ENCODE measurements around the gene ZSWIM1.

ZSWIM1 gene

DNA sequence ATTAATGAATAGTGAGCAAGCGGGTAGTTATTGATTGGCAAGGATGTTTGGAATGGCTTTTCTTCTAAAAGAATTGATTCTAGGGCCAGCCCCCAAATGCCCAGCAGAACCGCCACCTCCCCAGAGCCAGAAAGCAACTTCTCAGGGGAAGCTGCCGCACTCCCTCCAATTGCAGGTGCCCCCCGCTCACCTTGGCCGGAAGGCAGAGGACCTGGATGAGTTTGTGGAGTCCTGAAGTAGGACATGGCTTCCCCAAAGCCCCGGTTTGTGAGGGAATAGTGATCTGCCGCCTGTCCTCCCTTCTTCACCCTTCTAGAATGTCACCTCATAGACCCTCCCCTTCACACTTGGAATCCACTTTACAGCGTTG lies 6.3 kb downstream of the ZSWIM1 start, which contains the start of gene SPATA25:
SPATA25 (minus strand) TSS at position 277 of the 370 bp plus-strand sequence; CDS start at position 245, 32 bp downstream.
- DNase-seq = no peak
- no CpG with 5 or more reads among the region's 8 CpGs for WGBS (ENCODE audit: extremely low coverage, insufficient coverage, low lambda C conversion rate)
- Histone ChIP-seq H2BK5ac (ENCODE audit: low read length) (no peak within 1 kb of the TSS), H3K27me3 (ENCODE audit: insufficient read depth, low read length, poor library complexity) (no peaks in the 10 kb centered on the region), H3K4me2 (ENCODE audit: low read length) (no peak within 1 kb of the TSS), H4K8ac (ENCODE audit: low read depth, low read length) (no peak within 1 kb of the TSS), H2BK120ac (ENCODE audit: low read depth, low read length) (no peak within 1 kb of the TSS), H2AK5ac (ENCODE audit: low read length) (no peak within 1 kb of the TSS), H3K23ac (ENCODE audit: low read length) (no peak within 1 kb of the TSS), H3K56ac (ENCODE audit: low read length) (no peak within 1 kb of the TSS), H3K79me1 (ENCODE audit: low read length) (peaks cover 2% of the 10 kb centered on the region), H3K4me3 (ENCODE audit: low read length) (no peak within 1 kb of the TSS), H3K4ac (ENCODE audit: low read depth, low read length) (no peak within 1 kb of the TSS), H3K36me3 (ENCODE audit: control insufficient read depth, insufficient read depth, low read length) (peaks cover 7% of the 10 kb centered on the region), H4K5ac (ENCODE audit: low read length) (no peak within 1 kb of the TSS), H3K18ac (ENCODE audit: low read length) (no peak within 1 kb of the TSS), H3K9ac (ENCODE audit: low read length) (no peak within 1 kb of the TSS), H3K79me2 (ENCODE audit: control insufficient read depth, insufficient read depth, low read length) (peaks cover 2% of the 10 kb centered on the region), H3K27ac (ENCODE audit: low read depth, low read length) (no peak within 1 kb of the TSS), H3K4me1 (ENCODE audit: control insufficient read depth, low read depth, low read length) (no peaks in the 10 kb centered on the region), H2BK15ac (replicated peaks; ENCODE audit: low read depth) (no peak within 1 kb of the TSS)

DNA sequence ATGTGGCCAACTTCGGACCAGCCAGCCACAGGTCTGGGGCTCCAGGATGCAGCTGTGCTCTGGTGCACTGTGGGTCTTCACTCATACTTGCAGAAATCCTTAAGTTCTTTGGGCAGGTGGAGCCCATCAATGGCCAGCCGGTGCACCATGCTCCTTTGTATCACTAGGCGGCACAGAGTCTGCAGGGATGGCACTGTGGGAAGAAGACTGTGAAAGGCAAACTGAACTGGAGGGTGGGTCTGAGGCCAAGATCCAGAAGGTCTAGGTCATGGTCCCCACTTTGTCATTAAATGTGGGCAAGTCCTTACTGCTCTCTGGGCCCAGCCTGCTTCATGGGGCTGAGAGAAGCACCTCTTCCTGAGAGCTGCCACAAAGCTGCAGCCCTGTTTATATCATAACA lies 7.7 kb downstream of the ZSWIM1 start:
- no peak overlapping the region for H3K23ac ChIP-seq (ENCODE audit: low read length)
- no peak overlapping the region for H4K8ac ChIP-seq (ENCODE audit: low read depth, low read length)
- H3K56ac ChIP-seq (ENCODE audit: low read length) = no peak overlapping the region
- no peak for DNase-seq
- H4K5ac ChIP-seq (ENCODE audit: low read length) = no peak overlapping the region
- H3K18ac ChIP-seq (ENCODE audit: low read length) = no peak overlapping the region
- no peak overlapping the region for H3K9ac ChIP-seq (ENCODE audit: low read length)
- no peak overlapping the region for H3K4ac ChIP-seq (ENCODE audit: low read depth, low read length)
- H3K79me2 ChIP-seq (ENCODE audit: control insufficient read depth, insufficient read depth, low read length) = no peaks in the 10 kb centered on the region
- H3K4me1 ChIP-seq (ENCODE audit: control insufficient read depth, low read depth, low read length) = no peaks in the 10 kb centered on the region
- H2AK5ac ChIP-seq (ENCODE audit: low read length) = no peak overlapping the region
- H2BK120ac ChIP-seq (ENCODE audit: low read depth, low read length) = no peak overlapping the region
- H2BK15ac ChIP-seq (replicated peaks; ENCODE audit: low read depth) = no peak overlapping the region
- no peak overlapping the region for H3K4me3 ChIP-seq (ENCODE audit: low read length)
- no CpG with 5 or more reads among the region's 3 CpGs for WGBS (ENCODE audit: extremely low coverage, insufficient coverage, low lambda C conversion rate)
- no peak overlapping the region for H2BK5ac ChIP-seq (ENCODE audit: low read length)
- no peak overlapping the region for H3K27ac ChIP-seq (ENCODE audit: low read depth, low read length)
- H3K4me2 ChIP-seq (ENCODE audit: low read length) = no peak overlapping the region
- no peaks in the 10 kb centered on the region for H3K27me3 ChIP-seq (ENCODE audit: insufficient read depth, low read length, poor library complexity)
- no peaks in the 10 kb centered on the region for H3K36me3 ChIP-seq (ENCODE audit: control insufficient read depth, insufficient read depth, low read length)
- no peaks in the 10 kb centered on the region for H3K79me1 ChIP-seq (ENCODE audit: low read length)

DNA sequence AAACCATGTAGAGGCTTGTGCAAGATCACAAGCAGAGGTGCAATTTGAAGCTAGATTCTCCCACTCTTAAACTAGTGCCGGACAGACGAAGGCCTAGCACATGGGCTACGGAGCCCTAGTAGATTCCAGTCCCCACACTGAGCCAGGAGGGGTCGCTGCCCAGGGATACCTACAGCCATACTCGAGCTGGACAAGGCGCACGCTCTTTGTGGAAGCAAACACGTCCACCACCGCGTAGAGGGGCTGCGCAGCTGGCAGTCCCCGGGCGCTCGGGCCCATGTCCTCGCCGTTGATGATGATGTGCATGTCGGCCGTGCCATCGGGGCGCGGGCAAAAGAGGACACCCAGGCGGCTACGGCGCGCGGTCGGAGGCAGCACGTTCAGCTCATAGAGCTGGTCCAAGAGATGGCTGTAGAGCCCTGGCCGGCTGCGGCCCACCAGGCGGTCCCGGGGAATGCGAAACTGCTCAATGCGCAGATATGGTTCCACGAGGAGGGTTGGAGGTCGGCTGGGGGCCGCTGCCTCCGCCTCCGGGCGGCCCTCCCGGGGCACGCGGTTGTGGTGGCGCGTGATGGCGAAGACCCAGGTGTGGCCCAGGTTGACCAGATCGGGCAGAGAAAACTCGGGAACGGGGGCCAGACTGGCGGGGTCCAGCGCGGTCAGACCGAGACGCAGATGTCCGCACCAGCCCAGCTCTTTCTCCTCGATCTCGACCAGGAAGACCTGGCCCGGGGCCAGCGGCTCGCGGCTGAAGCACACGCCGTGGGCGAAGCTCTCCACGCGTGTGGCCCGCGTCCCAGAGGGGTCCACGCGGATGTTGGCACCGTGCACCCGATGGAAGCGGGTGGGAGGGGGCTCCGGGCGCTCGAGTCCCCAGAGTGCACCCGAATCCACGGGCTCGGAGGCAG lies 9.3 kb downstream of the ZSWIM1 start:
- Histone ChIP-seq H2AK5ac (ENCODE audit: low read length) (no peak overlapping the region), H3K4me1 (ENCODE audit: control insufficient read depth, low read depth, low read length) (no peaks in the 10 kb centered on the region), H2BK5ac (ENCODE audit: low read length) (no peak overlapping the region), H3K4me2 (ENCODE audit: low read length) (peak overlapping the region; percentile 90), H4K5ac (ENCODE audit: low read length) (no peak overlapping the region), H3K79me2 (ENCODE audit: control insufficient read depth, insufficient read depth, low read length) (no peaks in the 10 kb centered on the region), H3K4ac (ENCODE audit: low read depth, low read length) (peak overlapping the region; percentile 43), H3K36me3 (ENCODE audit: control insufficient read depth, insufficient read depth, low read length) (no peaks in the 10 kb centered on the region), H4K8ac (ENCODE audit: low read depth, low read length) (no peak overlapping the region), H3K79me1 (ENCODE audit: low read length) (no peaks in the 10 kb centered on the region), H2BK15ac (replicated peaks; ENCODE audit: low read depth) (no peak overlapping the region), H3K27ac (ENCODE audit: low read depth, low read length) (no peak overlapping the region), H3K9ac (ENCODE audit: low read length) (peak overlapping the region; percentile 88), H3K56ac (ENCODE audit: low read length) (peak overlapping the region; percentile 96), H3K18ac (ENCODE audit: low read length) (peak overlapping the region; percentile 5), H3K27me3 (ENCODE audit: insufficient read depth, low read length, poor library complexity) (no peaks in the 10 kb centered on the region), H3K4me3 (ENCODE audit: low read length) (peak overlapping the region; percentile 78), H2BK120ac (ENCODE audit: low read depth, low read length) (no peak overlapping the region), H3K23ac (ENCODE audit: low read length) (peak overlapping the region; percentile 89)
- no CpG with 5 or more reads among the region's 79 CpGs for WGBS (ENCODE audit: extremely low coverage, insufficient coverage, low lambda C conversion rate)
- peak; percentile 90 for DNase-seq

DNA sequence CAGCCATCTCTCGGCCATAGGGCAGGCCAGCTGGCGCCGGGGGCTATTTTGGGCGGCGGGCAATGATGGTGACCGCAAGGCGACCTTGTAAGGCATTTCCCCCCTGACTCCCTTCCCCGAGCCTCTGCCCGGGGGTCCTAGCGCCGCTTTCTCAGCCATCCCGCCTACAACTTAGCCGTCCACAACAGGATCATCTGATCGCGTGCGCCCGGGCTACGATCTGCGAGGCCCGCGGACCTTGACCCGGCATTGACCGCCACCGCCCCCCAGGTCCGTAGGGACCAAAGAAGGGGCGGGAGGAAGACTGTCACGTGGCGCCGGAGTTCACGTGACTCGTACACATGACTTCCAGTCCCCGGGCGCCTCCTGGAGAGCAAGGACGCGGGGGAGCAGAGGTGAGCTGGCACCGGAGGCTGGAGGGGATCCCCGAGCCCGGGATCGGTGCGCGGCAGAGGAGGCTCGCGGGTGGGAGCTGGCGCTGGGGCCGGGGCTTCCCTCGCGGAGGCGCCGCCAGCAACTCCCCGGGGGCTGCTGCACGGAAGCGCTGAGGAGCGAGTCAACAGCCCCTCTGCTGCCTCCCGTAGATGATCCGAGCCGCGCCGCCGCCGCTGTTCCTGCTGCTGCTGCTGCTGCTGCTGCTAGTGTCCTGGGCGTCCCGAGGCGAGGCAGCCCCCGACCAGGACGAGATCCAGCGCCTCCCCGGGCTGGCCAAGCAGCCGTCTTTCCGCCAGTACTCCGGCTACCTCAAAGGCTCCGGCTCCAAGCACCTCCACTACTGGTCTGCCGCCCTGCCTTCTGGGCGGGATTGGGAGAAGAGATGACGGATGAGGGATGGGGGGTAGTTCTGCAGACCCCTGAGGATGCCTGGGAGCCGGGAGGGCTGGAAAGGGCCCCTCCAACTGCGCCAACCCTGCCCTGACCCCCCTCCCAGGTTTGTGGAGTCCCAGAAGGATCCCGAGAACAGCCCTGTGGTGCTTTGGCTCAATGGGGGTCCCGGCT lies 10.3 kb downstream of the ZSWIM1 start, which contains the start of the genes CTSA and NEURL2:
CTSA (plus strand) TSS at position 351 of the 999 bp plus-strand sequence; CDS start at position 585, 234 bp downstream.
NEURL2 (minus strand) TSS at position 224 of the 999 bp plus-strand sequence; CDS start at position 7, 217 bp downstream.
- Histone ChIP-seq H3K4me3 (ENCODE audit: low read length) (peak within 1 kb of the TSS; percentile 78), H3K4ac (ENCODE audit: low read depth, low read length) (peak within 1 kb of the TSS; percentile 43), H3K79me2 (ENCODE audit: control insufficient read depth, insufficient read depth, low read length) (no peaks in the 10 kb centered on the region), H3K23ac (ENCODE audit: low read length) (peak within 1 kb of the TSS; percentile 89), H3K4me1 (ENCODE audit: control insufficient read depth, low read depth, low read length) (no peaks in the 10 kb centered on the region), H3K56ac (ENCODE audit: low read length) (peak within 1 kb of the TSS; percentile 96), H3K9ac (ENCODE audit: low read length) (peak within 1 kb of the TSS; percentile 88), H3K79me1 (ENCODE audit: low read length) (no peaks in the 10 kb centered on the region), H3K27me3 (ENCODE audit: insufficient read depth, low read length, poor library complexity) (no peaks in the 10 kb centered on the region), H3K36me3 (ENCODE audit: control insufficient read depth, insufficient read depth, low read length) (no peaks in the 10 kb centered on the region), H2BK15ac (replicated peaks; ENCODE audit: low read depth) (no peak within 1 kb of the TSS), H4K5ac (ENCODE audit: low read length) (no peak within 1 kb of the TSS), H3K27ac (ENCODE audit: low read depth, low read length) (no peak within 1 kb of the TSS), H2BK5ac (ENCODE audit: low read length) (no peak within 1 kb of the TSS), H4K8ac (ENCODE audit: low read depth, low read length) (no peak within 1 kb of the TSS), H3K18ac (ENCODE audit: low read length) (peak within 1 kb of the TSS; percentile 5), H2BK120ac (ENCODE audit: low read depth, low read length) (no peak within 1 kb of the TSS), H3K4me2 (ENCODE audit: low read length) (peak within 1 kb of the TSS; percentile 90), H2AK5ac (ENCODE audit: low read length) (no peak within 1 kb of the TSS)
- WGBS (ENCODE audit: extremely low coverage, insufficient coverage, low lambda C conversion rate) = no CpG with 5 or more reads among the region's 78 CpGs
- peak; percentile 95 for DNase-seq

DNA sequence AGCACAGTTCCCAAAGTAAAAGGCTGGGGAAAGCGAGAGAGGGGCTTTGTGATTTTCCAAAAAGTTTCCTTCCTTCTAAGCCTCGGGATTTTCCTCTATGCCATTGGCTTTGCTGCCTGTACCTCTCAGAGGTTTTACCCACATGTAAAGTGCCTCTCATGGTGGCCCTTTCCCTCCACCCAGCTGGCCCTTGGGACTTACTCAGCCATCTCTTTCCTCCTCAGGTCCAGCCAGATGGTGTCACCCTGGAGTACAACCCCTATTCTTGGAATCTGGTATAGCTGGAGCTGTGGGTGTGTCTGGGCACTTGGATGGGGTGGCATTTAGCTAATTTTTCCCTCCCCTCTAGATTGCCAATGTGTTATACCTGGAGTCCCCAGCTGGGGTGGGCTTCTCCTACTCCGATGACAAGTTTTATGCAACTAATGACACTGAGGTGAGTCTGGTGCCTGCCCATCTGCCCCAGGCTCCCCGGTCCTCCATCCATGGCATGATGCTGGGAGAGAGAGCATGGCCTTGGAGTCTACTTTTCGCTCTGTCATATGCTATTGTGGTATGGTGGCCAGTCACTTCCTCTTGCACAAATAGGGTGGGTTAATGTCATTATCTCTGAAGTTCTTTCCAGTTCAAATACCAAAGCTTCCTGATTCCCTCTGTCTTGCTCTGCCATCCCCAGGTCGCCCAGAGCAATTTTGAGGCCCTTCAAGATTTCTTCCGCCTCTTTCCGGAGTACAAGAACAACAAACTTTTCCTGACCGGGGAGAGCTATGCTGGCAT lies 11.2 kb downstream of the ZSWIM1 start:
- Histone ChIP-seq H4K5ac (ENCODE audit: low read length) (no peak overlapping the region), H3K36me3 (ENCODE audit: control insufficient read depth, insufficient read depth, low read length) (no peaks in the 10 kb centered on the region), H3K27ac (ENCODE audit: low read depth, low read length) (no peak overlapping the region), H2BK15ac (replicated peaks; ENCODE audit: low read depth) (no peak overlapping the region), H2AK5ac (ENCODE audit: low read length) (no peak overlapping the region), H3K4me1 (ENCODE audit: control insufficient read depth, low read depth, low read length) (no peaks in the 10 kb centered on the region), H4K8ac (ENCODE audit: low read depth, low read length) (no peak overlapping the region), H3K4me2 (ENCODE audit: low read length) (no peak overlapping the region), H3K27me3 (ENCODE audit: insufficient read depth, low read length, poor library complexity) (no peaks in the 10 kb centered on the region), H2BK120ac (ENCODE audit: low read depth, low read length) (no peak overlapping the region), H3K18ac (ENCODE audit: low read length) (no peak overlapping the region), H3K79me1 (ENCODE audit: low read length) (no peaks in the 10 kb centered on the region), H3K23ac (ENCODE audit: low read length) (no peak overlapping the region), H3K4me3 (ENCODE audit: low read length) (no peak overlapping the region), H2BK5ac (ENCODE audit: low read length) (no peak overlapping the region), H3K79me2 (ENCODE audit: control insufficient read depth, insufficient read depth, low read length) (no peaks in the 10 kb centered on the region), H3K4ac (ENCODE audit: low read depth, low read length) (no peak overlapping the region), H3K9ac (ENCODE audit: low read length) (no peak overlapping the region), H3K56ac (ENCODE audit: low read length) (no peak overlapping the region)
- no CpG with 5 or more reads among the region's 9 CpGs for WGBS (ENCODE audit: extremely low coverage, insufficient coverage, low lambda C conversion rate)
- DNase-seq = peak; percentile 55
